GM23338 (cell line): ENCODE data around the gene MLXIPL.

ENCODE experiments used
- CTCF ChIP-seq, 2 experiments: fragments of 200-600 bp in 1 of 2; sonication (generic) in 1 of 2; conservative IDR thresholded peaks; 2 replicates each; pipeline versions ENCODE4 v1.5.1 to v1.6.1; 2016 to 2017; ENCODE audit warnings: antibody characterized with exemption in 2 of 2, low read depth in 2 of 2, mild to moderate bottlenecking in 2 of 2, moderate library complexity in 1 of 2
- EZH2phosphoT487 ChIP-seq: fragments of 200-600 bp; sonication (generic); IDR thresholded peaks from one replicate; pipeline ENCODE4 v1.8.1; 2018; ENCODE audit warnings: antibody characterized with exemption; ENCODE audit not compliant: unreplicated experiment

- TF ChIP-seq EZH2phosphoT487 (no peak), CTCF (conservative IDR thresholded peaks at IDR 0.05; ENCODE audit: low read depth in 2 of 2) (no peak)
Observed at GRCh38 chr7:73669288-73669701, 45.0 kb upstream of the MLXIPL start.
